CD4-positive, alpha-beta T cell treated with Interleukin-4 for 1 hour (primary cell): ENCODE results near the gene VAT1L.

Experiments used
- DNase-seq, 2 donors: peaks; one replicate each; pipeline ENCODE4 v3.0.0-alpha.2; 2020 to 2022

The VAT1L gene

GRCh38 chr16:78001451-78002025 is 213.2 kb downstream of the VAT1L start:
- no peak for DNase-seq

GRCh38 chr16:78002915-78003538 is 214.7 kb downstream of the VAT1L start:
- peak; percentile 63 to 67 for DNase-seq

GRCh38 chr16:78004517-78004916 is 216.2 kb downstream of the VAT1L start:
- DNase-seq = no peak

GRCh38 chr16:78005881-78006280 is 217.5 kb downstream of the VAT1L start:
- DNase-seq = no peak

GRCh38 chr16:78007121-78007520 is 218.8 kb downstream of the VAT1L start:
- DNase-seq = no peak

- DNase-seq = no peak
Measured at GRCh38 chr16:78022347-78023060, 234.1 kb downstream of the VAT1L start, which contains the start of gene CLEC3A. Gene CLEC3A (plus strand): TSS chr16:78022548. CDS start chr16:78022627, 79 bp downstream.

- DNase-seq = no peak
Measured at GRCh38 chr16:78024159-78024558, 235.8 kb downstream of the VAT1L start.

GRCh38 chr16:78025631-78026030 is 237.3 kb downstream of the VAT1L start:
- DNase-seq = no peak

GRCh38 chr16:78028018-78028417 is 239.7 kb downstream of the VAT1L start:
- no peak for DNase-seq
